GM19023 (cell line): ENCODE results near the gene SERPINI2.

Experiments used
- ATAC-seq: cut with Tn5 transposase; IDR thresholded peaks from one replicate; pipeline ENCODE4 v1.9.1; 2021; ENCODE audit warnings: mild to moderate bottlenecking, moderate library complexity; ENCODE audit not compliant: unreplicated experiment

Gene SERPINI2

GRCh38 chr3:167473863-167474262 lies at the start of gene SERPINI2:
TSS of gene SERPINI2 (minus strand) at chr3:167474042. CDS start at chr3:167471834, 2,208 bp downstream.
- ATAC-seq: no peak

DNA sequence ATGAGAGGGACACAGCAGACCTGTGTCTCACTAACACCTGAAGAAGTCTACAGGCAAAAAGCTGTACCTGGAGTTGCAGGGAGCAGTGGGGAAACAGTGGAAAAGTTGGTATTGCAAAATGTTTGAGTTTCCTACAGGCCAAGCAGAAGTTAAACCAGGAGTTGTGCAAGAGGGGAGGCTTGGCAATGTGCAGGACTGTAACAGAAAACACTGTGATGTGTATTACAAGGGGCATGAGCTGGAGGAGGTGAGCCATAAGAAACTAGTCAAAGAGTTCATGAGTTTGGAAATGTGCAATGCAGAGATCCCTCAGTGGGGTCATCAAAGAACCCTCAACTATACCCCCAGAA lies 47.1 kb upstream of the SERPINI2 start:
- no peak for ATAC-seq

- no peak for ATAC-seq
Measured at GRCh38 chr3:167520266-167521005, 46.6 kb upstream of the SERPINI2 start.

DNA sequence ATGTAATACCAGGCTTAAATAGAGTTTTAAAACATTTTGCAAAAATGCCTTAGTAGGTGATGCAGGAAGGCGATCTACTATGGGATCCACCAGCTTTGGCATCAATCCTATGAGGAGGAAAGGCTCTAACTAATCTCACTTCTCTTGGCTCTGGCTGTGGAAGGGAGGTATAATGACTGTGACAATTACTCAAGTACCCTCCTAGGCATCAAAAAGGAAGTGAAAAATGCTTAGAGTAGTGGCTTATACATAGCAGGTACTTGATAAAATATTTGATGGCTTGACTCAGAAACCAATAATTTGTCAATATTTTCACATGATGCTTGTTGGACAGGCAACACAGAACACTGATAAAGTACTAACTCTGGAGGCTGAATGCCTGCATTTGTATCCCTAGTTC lies 34.1 kb upstream of the SERPINI2 start:
- no peak for ATAC-seq

DNA sequence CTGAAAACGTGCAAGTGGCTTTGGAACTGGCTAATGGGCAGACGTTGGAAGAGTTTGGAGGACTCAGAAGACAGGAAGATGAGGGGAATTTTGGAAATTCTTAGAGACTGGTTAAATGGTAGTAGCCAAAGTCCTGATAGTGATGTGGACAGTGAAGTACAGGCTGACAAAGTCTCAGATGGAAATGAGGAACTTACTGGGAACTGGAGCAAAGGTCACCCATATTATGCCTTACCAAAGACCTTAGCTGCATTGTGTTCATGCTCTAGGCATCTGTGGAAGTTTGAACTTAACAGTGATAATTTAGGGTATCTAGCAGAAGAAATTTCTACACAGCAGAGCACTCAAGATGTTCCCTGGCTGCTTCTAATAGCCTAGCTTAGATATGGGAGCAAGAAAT lies 28.6 kb upstream of the SERPINI2 start:
- ATAC-seq: no peak

DNA sequence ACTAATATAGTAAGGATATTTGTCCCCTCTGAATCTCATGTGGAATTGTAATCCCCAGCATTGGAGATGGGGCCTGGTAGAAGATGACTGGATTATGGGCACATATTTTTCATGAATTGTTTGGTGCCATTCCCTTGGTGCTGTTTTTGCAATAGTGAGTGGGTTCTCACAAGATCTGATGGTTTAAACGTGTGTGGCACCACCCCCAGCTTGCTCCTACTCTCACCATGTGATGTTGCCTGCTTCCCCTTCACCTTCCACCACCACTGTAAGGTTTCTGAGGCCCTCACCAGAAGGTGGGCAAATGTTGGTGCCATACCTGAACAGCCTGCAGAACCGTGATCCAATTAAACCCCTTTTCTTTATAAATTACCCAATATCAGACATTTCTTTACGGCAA lies 28.1 kb upstream of the SERPINI2 start:
- no peak for ATAC-seq

DNA sequence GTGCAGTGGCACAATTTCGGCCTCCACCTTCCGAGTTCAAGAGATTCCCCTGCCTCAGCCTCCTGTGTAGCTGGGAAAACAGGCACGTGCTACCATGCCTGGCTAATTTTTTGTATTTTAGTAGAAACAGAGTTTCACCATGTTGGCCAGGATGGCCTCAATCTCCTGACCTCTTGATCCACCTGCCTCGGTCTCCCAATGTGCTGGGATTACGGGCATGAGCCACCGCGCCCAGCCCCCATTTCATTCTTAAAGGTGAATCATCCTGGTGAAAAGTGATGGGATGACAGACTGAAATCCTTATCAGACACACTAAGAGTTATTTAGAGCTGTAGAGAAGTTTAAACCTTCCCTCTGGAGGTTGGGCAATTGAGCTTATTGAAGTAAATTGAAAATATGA lies 24.1 kb upstream of the SERPINI2 start:
- ATAC-seq: no peak

DNA sequence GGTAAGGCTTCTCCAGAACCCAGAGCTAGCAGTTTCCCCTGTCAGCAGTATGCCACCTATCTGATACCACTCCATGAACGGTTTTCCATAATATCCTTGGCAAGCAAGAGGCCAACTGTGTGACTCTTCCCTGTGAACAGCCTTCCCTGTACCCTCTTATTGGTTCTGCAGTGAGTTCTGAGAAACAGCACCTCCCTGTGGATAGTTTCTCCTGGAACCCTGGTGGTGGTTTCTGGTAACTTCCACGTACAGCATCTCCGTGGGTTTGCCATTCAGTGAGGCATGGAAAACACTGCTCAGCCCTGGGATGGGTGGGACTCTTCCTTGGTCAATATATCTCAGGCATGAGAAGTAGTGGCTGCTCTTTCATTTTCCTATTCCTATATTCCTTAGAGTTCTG lies 19.4 kb upstream of the SERPINI2 start:
- no peak for ATAC-seq

DNA sequence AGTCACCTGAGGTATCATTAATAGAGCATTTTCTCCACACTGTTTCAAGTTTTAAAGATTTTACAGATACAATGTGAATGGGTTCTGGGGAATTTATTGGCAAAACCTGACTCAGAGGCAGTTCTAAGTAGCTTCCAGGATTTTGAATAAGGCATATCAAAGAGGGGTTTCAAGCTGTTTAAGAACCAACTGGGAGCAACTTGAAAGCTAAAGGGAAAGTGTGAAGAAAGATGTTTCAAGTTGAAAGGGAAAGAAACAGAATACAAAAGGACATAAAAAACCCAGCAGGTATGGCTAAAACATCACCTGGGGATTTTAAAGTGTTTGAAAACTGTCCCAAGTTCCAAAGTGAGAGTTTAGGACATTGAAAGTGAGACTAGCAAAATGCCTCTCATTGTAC lies 17.8 kb upstream of the SERPINI2 start:
- ATAC-seq: no peak

DNA sequence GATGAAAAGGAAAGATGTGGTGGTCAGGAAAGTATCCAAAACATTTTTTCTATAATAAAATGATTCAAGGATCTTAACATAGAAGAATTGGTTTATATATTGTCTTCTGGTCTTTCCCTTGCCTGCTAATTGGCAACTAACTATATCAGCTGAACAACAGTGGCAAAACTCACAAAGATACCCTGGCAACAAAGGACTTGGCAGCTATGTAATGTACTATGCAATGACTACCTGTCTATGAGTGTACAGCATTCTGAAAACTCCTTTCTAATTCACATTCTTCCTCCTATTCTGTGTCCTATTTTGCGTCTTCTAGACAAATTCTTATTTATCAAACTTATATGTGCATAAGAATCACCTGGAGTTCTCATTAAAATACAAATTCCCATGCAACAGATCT lies 15.7 kb upstream of the SERPINI2 start:
- no peak for ATAC-seq

- no peak for ATAC-seq
Measured at GRCh38 chr3:167487556-167487955, 13.7 kb upstream of the SERPINI2 start.

DNA sequence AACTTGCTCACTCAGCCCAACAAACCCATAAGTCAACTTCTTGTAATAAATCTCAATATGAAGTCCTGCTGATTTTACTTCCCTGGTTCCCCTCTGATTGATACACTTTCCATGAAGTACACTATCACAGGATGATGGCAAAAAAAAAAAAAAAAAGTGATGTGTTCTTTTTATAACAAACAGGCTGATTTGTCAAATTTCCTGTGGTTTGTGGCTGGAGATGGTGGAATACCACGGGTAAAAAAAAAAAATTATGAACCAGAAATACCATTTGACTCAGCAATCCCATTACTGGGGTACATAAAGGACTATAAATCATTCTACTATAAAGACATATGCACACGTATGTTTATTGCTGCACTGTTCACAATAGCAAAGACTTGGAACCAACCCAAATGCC lies 10.7 kb upstream of the SERPINI2 start:
- ATAC-seq: no peak

DNA sequence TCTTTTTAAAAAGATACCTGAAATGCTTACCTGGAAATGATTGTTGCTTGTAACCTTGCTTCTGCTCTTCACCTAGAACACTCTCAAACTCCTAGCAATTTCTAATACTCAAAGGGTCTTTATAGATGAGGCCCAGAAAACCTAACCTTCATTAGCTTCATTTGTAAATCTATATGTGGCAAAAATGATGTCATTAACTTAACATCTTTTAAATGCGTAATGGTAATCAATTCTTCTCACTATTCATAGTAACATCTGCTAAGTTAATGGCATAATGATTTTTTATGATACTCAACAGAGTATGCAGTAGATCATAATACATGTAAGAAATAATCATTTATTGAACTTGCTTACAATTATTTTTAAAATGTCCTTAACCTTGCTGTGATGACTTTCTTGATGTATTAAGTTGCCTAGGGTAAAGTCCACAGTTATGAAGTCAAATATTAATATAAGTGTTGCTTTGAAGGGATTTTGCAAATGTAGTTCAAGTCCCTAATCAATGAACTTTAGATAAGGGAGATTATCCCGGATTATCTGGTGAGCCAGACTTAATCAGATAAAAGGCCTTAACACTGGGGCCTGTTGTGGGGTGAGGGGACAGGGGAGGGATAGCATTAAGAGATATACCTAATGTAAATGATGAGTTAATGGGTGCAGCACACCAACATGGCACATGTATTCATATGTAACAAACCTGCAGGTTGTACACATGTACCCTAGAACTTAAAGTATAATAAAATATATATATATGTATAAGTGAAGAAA lies 10.1 kb upstream of the SERPINI2 start:
- ATAC-seq: no peak

DNA sequence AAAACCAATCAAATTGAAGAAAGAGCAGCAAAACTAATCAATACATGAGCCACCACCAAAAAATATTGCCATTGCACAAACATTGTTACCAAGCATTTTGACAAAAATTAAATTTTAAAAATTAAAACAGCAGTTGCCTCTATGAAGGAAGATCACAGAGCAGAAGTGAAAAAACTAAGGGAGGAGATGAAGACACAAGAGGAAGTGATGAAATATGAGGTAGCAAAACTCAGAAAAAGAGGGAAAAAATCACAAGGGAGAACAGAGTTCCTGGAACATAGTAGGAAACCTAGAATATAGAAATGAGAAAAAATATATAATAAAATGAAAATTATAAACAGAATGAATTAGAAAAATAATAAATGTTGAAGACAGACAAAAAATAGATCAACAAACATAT lies 7.3 kb upstream of the SERPINI2 start:
- no peak for ATAC-seq

- ATAC-seq: no peak
Measured at GRCh38 chr3:167480748-167481147, 6.9 kb upstream of the SERPINI2 start.

- no peak for ATAC-seq
Measured at GRCh38 chr3:167469381-167469780, 4.5 kb downstream of the SERPINI2 start.

DNA sequence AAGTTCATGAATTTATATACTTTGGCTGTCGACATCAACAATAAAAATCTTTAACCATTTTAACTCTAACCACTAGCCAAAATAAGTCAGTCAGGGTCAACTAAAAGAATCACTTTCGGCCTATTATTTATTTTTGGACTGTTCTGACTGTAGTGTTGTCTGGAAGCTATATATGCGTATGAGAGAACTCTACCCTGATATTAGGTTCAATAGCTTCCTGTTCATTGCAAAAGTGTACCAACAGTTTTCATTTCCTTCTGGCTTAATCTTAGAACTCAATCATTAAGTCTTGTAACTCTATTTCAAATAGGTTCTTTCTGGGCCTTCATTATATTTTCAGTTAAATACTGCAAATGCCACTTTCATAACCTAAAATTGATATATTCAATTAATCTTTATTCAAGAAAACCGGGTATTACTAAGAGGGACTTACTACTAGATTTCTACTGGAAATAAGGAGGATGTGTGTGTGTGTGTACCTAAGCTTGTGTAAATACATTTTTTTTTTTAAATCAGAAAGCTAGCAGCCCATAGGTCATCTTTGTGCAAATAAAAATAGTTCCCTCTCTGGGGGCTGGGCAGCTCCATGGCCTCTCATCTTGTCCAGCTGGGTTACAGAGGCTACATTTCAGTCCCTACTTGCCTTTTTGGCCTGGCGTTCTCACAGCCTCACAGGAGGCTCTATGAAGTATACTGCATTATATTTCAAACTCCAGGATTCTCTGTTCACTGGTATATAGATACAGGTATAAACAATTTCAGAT lies 5.8 kb downstream of the SERPINI2 start:
- ATAC-seq: no peak

- ATAC-seq: no peak
Measured at GRCh38 chr3:167466966-167467365, 6.9 kb downstream of the SERPINI2 start.

DNA sequence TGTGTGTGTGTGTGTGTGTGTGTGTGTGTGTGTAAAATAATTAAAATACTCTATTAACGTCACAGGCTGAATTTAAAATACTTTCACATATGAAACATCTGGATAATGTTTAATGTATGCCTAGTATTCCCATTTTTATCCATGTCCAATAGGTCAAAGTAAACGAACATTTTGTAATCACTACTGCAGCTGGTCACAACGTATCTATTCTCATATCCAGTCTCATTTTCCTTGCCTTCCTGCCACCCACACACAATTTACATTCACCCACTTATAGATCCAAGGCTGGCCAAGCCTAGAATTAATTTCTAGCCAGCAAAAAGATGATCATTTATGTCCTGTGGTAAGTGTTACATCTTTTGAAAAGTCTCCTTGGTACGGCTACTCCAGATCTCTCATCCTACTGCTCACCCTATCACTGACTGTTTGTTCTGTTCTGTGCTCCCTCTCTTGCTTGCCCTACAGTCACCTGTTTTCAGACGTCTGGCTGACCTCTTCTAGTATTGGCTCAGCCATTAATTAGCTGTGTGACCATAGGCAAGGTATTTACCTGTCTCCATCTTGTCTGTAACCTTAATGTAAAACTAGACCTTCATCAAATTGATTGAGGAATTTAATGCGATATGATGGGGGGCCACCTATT lies 17.6 kb downstream of the SERPINI2 start:
- ATAC-seq: no peak

DNA sequence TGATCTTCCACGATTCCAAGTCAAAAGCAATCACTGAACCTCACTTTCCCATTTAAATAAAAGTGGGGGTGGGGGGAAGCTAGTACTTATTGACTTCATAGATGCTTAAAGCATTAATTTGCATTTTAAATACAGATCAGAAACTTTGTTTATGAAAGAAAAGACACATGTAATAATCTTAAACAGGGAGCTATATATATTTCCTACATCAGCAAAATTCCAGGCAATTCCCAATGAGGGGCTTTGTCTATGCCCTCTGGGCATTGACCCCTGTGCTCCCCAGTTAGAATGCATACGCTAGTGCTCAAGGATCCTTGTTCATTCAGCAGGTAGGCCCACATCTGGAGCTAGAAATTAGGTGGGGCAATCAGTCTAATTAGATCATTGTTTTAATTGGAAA lies 20.0 kb downstream of the SERPINI2 start:
- no peak for ATAC-seq

DNA sequence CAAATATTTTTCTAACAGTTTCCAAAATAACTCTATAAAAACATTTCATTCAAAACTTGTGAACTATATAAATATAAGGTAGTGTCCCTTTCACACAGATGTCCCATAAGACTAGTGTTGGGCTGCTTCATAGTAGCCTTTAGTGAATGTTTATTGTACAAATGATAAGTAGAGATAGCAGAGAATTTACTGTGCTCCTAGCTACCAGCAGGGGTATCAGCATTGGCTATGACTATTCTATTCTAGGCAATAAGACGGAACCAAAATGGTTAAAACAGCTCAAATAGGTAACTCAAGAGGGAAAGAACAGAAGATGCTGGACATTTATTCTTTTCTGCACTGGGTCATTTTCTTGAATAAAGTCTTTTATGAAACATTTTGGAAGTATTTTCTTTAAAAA lies 22.6 kb downstream of the SERPINI2 start:
- no peak for ATAC-seq
